BJ (cell line): ENCODE data around the gene MEGF6. TPM values are rescaled to one million over a fixed set of nuclear protein-coding genes. Genes with fewer than 3 reads are reported as not detected.

Experiments
- CTCF ChIA-PET: fragments of 350-600 bp; formaldehyde crosslinking; extraction: SDS; loops from one replicate; lab custom pipeline; 2021; ENCODE audit warnings: antibody characterized with exemption, inconsistent platforms; lab: Yijun Ruan, JAX
- POLR2A ChIA-PET: fragments of 300-600 bp; sonication (Branson Sonifier 250); formaldehyde crosslinking; extraction: SDS; loops from one replicate; lab custom pipeline; 2021; ENCODE audit warnings: antibody characterized with exemption; lab: Charles Lee
- DNase-seq: peaks from one replicate; pipeline ENCODE4 v3.0.0-alpha.2; 2011; ENCODE audit warnings: low read depth
- H3K27me3 ChIP-seq: 2 replicates; pipeline ENCODE4 v1.6.0; 2011; ENCODE audit warnings: low read length; ENCODE audit not compliant: control insufficient read depth, insufficient read depth
- H3K36me3 ChIP-seq: 2 replicates; pipeline ENCODE4 v1.5.1; 2011; ENCODE audit warnings: low read length; ENCODE audit not compliant: control insufficient read depth, insufficient read depth
- H3K4me3 ChIP-seq: 2 replicates; pipeline ENCODE4 v1.5.1; 2011; ENCODE audit warnings: low read depth, mild to moderate bottlenecking, control low read depth, low read length
- polyA plus RNA-seq: library from polyadenylated mRNA; depleted of rRNA; stranded (reverse); fragments of >200 nt; gene quantifications from 2 replicates; pipeline ENCODE4 v1.2.3, GENCODE V29; 2011
- TF ChIP-seq, protein P1 (sequence below): IDR thresholded peaks from 2 replicates; pipeline ENCODE4 v1.5.1; 2011; ENCODE audit warnings: low read depth, mild to moderate bottlenecking, control low read depth, inconsistent platforms, low read length, moderate library complexity; ENCODE audit not compliant: insufficient read depth

The MEGF6 gene
- polyA plus RNA-seq, 1 experiment, result 77.4 TPM

- TF ChIP-seq, protein P1, sequence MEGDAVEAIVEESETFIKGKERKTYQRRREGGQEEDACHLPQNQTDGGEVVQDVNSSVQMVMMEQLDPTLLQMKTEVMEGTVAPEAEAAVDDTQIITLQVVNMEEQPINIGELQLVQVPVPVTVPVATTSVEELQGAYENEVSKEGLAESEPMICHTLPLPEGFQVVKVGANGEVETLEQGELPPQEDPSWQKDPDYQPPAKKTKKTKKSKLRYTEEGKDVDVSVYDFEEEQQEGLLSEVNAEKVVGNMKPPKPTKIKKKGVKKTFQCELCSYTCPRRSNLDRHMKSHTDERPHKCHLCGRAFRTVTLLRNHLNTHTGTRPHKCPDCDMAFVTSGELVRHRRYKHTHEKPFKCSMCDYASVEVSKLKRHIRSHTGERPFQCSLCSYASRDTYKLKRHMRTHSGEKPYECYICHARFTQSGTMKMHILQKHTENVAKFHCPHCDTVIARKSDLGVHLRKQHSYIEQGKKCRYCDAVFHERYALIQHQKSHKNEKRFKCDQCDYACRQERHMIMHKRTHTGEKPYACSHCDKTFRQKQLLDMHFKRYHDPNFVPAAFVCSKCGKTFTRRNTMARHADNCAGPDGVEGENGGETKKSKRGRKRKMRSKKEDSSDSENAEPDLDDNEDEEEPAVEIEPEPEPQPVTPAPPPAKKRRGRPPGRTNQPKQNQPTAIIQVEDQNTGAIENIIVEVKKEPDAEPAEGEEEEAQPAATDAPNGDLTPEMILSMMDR, result no peak
- DNase-seq, result no peak
- ChIA-PET POLR2A (no interaction called here), CTCF (interaction anchor here (0.6 to 1.1 kb wide), 2 partner anchors 58 to 60 kb away, joined by 3 read pairs; no protein-coding TSS in a partner anchor)
- Histone ChIP-seq H3K36me3 (no peaks in the 10 kb centered on the region), H3K27me3 (no peaks in the 10 kb centered on the region; the same call in 1 of the 2 replicates), H3K4me3 (no peak overlapping the region)
These were observed 50.3 kb downstream of the MEGF6 start for GRCh38 chr1:3560981-3561380.

DNA sequence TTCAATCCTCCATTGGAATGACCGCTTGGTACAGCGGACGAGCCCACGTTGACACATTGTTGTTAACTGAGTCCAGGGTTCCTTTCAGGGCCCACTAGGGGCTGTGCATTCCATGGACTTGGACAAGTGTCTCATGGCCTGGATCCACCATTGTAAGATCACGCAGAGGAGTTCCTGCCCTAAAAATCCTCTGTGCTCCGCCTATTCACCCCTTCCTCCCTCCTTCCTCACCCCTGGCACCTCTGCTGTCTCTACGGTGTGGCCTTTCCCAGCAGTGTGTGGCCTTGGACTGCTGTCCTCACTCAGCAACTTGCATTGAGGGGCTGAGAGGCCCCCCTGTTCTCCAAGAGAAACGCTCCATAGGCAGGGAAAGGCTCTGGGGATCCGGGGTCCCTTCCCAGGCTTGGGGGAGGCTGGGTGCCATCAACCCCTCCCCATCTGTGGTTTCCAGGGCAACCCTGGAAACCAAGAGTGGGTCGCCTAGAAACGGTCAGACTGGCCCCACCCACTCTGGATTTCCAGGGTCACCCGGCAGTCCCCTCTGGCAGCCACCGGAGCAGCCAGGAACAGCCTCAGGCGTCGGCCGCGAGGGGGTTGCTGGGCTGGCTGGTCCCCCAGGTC is 50.9 kb downstream of the MEGF6 start:
- Histone ChIP-seq H3K4me3 (no peak overlapping the region), H3K36me3 (no peaks in the 10 kb centered on the region), H3K27me3 (no peaks in the 10 kb centered on the region; the same call in none of the 2 replicates)
- CTCF ChIA-PET, result interaction anchor here (0.6 kb wide), 1 partner anchor 60 kb away, joined by 3 read pairs; no protein-coding TSS in a partner anchor
- POLR2A ChIA-PET, result no interaction called here
- TF ChIP-seq, protein P1, result no peak
- no peak for DNase-seq

GRCh38 chr1:3558036-3558726 is 53.1 kb downstream of the MEGF6 start:
- no peak for DNase-seq
- TF ChIP-seq, protein P1, result no peak
- POLR2A ChIA-PET, result no interaction called here
- no peaks in the 10 kb centered on the region for H3K36me3 ChIP-seq
- CTCF ChIA-PET, result interaction anchor here (1.0 to 1.4 kb wide), 2 partner anchors 40 to 63 kb away, joined by 3 read pairs; no protein-coding TSS in a partner anchor
- no peak overlapping the region for H3K4me3 ChIP-seq
- no peaks in the 10 kb centered on the region; the same call in none of the 2 replicates for H3K27me3 ChIP-seq

DNA sequence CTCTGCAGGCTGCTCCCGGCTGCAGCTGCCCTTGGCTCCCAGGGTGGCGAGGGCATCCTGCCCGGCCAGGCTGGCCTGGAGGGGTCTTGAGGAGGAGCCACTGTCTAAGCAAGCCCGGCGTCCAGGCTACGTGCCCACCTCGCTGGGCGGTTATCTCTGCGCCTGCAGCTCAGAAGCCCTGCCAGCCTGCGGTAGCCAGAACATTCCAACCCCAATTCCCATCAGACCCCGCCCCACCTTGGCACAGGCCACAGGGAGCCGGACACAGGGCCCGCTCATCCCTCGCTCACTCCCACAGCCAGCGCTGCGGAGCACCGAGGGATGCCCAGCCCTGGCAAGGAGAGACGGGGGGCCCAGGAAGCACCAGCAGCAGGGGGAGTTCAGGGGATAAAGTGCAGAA is 53.9 kb downstream of the MEGF6 start:
- ChIA-PET CTCF (interaction anchor here (1.0 kb wide), 1 partner anchor 62 kb away, joined by 3 read pairs; no protein-coding TSS in a partner anchor), POLR2A (no interaction called here)
- Histone ChIP-seq H3K4me3 (no peak overlapping the region), H3K27me3 (no peaks in the 10 kb centered on the region; the same call in none of the 2 replicates), H3K36me3 (no peaks in the 10 kb centered on the region)
- TF ChIP-seq, protein P1, result no peak
- DNase-seq, result no peak

DNA sequence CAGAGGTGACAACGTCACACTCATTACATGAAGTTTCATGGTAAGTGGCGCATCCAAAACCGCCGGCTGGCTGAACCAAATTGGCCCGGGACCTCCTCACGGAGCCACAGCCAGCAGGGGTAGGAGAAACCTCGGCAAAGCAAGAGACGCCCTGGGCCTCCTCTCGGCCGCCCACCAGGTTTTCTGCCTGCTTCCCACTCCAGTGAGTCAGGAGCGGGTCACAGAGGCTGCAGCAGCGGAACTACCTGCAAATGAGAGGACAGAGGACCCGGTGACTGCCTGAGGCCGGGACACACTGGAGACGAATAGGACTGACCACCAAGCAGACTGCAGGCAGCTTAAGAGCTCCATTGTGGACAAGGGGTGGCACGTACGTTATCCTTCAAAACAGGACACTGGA is 55.0 kb downstream of the MEGF6 start:
- no peaks in the 10 kb centered on the region for H3K36me3 ChIP-seq
- TF ChIP-seq, protein P1, result no peak
- no peak overlapping the region for H3K4me3 ChIP-seq
- POLR2A ChIA-PET, result no interaction called here
- no peak for DNase-seq
- H3K27me3 ChIP-seq, result no peaks in the 10 kb centered on the region; the same call in none of the 2 replicates
- CTCF ChIA-PET, result interaction anchor here (1.0 to 1.7 kb wide), 3 partner anchors 9 to 65 kb away, joined by 3 to 12 read pairs (median 3); no protein-coding TSS in a partner anchor
